GM18861 (cell line): Measurements from ENCODE around the gene TOP2A.

Experiments
- ATAC-seq: cut with Tn5 transposase; IDR thresholded peaks from one replicate; pipeline ENCODE4 v1.9.1; 2021; ENCODE audit not compliant: unreplicated experiment

TOP2A gene

DNA sequence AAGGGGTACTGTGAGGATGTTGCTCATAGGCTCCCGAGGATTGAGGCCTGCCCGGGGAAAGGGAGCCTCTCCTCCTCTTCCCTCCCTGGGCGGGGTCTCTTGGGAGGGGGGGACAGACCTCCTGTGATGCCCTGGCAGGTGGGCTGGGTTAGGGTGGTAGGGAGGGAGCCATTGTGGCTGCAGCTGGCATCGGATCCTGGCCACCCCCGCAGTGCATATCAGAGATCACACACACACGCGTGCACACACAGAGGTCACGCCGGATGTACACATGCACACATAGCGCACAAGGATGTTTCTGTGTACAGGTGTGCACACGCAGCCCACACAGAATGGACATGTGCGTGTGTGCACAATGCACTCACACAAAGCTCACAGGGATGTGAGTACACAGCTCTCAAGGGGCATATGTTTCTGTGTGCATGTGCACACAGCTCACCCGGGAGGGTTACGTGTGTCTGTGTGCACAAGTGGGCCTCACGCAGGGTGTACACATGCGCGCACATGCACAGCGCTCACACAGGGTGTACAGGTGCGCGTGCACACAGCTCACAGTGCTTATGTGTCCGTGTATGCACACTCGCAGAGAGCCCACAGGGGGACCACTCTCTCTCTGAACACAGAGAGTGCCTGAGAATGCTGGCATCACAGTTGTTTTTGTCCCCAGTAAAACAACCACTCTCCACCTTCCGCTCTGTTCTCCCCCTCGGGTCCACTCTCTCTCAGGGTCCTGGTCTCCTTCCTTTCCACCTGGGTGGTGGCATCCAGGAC, 55.6 kb downstream of the TOP2A start:
- no peak for ATAC-seq

DNA sequence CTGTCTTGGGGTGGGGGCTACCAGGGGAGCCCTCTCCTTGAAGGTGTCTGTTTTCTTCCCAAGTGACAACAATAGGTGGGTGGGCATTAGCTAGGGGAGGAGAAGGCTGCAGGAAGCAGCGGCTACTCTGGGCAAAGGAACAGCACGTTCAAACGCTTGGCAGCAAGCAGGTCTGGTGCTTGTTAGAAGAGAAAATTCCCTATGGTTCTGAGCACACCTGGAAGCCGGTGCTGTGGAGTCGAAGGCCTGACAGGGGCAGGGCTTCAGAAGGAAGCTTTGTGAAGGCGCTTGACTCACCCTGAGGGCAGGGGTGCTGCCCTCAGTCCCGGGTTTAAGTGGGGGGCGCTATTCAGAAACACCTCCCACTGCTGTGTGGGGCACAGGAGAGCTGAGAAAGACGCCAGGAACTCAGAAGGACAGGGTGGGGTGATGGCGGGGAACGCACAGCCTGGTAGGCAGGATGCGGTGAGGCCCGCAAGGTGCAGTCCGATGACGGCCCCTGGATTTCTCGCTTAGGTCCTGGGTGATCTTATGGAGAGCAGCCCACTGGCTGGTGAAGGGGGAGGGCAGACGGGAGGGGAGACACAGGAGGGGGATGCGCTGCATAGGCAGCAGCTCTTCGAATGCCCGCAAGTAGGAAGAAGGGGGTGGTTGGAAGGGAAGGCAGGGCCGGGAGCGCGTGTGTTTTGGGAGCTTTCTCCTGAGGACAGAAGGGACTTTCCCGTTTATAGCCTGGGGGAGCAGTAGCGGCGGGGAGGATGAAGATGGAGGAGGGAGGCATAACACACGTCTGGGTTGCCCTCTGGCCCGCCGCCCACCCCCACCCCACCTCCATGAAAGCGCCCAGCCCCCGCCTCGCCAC, 56.4 kb downstream of the TOP2A start:
- ATAC-seq, result no peak

DNA sequence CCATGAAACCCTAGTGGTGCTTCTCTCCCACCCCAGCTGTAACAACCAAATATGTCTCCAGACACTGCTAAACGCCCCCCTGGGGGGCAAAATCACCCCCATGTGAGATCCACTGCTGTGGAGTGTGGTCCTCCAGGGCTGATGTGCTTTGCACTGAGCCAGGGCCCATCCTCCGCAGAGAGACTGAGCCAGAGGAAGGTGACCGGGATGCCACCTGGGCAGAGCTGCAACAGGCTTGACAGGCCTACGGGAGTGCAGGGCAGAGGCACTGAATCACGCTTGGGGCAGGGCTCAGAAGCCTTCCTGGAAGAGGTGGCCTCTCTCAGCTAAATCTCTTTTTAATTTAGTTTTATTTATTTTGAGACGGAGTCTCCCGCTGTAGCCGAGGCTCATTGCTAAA, 57.6 kb downstream of the TOP2A start:
- ATAC-seq, result no peak

DNA sequence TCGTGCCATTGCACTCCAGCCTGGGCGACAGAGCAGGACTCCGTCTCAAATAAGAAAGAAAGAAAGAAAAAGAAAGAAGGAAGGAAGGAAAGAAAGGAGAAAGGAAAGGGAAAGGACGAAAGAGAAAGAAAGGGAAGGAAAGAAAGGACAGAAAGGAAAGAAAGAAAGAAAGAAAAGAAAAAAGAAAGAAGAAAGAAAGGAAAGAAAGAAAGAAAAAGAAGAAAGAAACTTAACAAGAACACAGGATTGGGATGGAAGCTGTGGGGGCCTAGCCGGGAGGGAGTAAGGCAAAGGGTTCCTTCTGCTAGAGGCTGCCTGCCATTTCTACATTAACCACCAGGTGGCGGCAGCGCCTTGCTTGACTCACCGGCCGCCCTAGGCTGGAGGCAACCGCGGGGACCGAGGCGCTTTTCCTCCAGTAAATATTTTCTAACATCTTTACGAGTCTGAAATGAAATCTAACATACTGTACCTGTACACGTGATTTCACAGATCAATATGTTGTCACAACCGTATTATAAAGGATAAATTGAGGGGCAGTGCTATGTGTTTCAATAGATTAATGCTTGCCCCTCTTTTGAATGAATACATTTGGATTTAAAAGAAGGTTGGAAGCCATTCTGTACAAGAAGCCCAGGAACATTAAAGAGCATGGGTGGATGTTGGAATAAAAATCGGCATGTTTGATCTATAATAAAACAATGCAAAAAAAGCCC, 59.2 kb downstream of the TOP2A start:
- peak; percentile 40 for ATAC-seq

GRCh38 chr17:40356990-40357881, 60.5 kb downstream of the TOP2A start:
- no peak for ATAC-seq

DNA sequence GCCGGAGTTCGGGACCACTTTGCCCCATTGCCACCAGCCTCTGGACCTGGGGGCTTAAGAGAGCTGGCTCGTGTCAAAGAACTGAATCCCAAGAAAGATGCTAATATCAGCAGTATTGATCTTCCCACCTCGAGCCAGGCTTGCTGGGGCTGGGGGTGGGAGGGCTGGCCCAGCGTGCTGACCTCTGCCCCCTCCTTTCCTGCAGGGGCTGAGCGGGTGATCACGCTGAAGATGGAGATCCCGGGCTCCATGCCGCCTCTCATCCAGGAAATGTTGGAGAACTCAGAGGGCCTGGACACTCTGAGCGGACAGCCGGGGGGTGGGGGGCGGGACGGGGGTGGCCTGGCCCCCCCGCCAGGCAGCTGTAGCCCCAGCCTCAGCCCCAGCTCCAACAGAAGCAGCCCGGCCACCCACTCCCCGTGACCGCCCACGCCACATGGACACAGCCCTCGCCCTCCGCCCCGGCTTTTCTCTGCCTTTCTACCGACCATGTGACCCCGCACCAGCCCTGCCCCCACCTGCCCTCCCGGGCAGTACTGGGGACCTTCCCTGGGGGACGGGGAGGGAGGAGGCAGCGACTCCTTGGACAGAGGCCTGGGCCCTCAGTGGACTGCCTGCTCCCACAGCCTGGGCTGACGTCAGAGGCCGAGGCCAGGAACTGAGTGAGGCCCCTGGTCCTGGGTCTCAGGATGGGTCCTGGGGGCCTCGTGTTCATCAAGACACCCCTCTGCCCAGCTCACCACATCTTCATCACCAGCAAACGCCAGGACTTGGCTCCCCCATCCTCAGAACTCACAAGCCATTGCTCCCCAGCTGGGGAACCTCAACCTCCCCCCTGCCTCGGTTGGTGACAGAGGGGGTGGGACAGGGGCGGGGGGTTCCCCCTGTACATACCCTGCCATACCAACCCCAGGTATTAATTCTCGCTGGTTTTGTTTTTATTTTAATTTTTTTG, 61.6 kb downstream of the TOP2A start:
- no peak for ATAC-seq

DNA sequence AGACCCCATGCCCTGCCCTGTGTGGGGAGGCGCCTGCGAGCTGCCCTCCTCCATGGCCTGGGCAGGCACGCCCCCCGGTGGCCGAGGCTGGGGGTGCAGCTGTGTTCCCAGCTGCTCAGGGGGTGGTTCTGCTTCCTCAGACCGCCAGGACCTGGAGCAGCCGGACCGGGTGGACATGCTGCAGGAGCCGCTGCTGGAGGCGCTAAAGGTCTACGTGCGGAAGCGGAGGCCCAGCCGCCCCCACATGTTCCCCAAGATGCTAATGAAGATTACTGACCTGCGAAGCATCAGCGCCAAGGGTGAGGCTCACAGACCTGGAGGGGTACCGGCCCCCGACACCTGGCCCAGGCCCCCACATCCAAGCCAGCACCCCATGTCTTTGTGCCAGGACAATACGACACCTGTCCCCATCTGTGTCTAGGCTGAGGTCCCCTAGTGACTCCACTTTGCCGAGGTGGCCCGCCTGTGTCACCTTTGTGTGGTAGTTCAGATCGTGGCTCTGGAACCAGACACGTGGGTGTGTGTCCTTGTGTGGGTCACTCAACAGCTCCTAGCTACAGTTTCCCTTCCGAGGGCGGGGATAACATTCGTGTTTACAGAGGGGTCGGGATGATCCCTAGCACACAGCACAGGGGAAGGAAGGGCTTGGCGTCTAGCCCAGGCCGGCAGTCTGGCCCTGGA, 62.4 kb downstream of the TOP2A start:
- no peak for ATAC-seq

DNA sequence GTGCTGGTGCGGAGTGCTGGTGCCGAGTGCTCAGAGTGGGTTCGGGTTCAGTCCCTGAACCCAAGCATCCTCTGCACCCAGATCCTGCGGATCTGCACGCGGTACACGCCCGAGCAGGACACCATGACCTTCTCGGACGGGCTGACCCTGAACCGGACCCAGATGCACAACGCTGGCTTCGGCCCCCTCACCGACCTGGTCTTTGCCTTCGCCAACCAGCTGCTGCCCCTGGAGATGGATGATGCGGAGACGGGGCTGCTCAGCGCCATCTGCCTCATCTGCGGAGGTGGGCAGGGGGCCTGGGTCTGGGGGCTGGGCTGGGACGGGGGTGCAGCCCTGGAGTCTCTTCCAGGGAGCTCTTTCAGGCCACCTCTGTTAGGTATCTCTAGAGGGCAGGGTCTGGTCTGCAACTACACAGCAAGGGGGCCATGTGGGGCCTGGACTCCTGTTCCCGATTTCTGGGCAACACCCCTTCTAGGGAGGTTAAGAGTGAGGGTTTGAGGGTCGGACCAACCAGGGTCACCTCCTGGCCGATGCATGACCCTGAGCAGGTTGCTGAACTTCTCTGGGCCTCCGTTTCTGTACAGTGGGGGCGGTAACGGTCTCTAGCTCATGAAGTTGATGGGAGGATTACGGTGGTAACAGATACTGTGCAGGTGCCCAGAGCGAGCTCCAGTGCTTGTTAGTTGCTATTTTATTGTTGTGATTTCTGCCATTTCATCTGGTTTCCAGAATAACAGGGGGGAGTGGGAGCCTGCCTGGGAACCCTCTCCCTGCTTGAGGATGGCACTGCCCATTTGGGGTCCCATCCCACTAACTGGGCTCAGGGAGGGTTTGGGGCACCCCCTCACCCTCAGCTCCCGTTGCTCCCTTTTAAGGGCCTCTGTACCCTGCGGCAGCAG, 63.2 kb downstream of the TOP2A start:
- ATAC-seq, result no peak

DNA sequence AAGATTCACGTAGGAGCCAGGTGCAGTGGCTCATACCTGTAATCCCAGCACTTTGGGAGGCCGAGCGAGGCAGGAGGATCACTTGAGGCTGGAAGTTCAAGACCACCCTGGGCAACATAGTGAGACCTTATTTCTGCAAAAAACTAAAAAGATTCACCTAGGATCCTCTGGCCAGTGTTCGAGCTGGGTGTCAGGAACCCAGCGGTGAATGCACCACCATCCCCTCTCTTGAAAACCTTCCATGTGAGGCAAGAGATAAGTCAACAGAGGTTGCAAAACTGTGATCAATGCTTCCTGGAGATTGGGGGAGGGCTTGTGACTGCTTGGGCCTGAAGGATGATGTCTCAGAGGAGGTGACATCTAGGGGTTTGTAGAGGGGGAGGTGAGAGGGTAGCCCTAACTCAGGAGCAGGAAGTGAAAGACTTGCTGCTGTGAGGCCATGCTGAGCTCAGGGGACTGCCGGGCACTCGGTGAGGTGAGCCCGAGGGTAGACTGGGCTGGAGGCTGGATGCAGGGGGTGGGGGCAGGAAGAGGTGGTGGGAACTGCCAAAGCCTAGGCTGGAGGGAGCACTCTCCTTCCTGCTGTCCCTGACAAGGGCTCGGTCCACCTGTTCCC, 64.8 kb downstream of the TOP2A start:
- no peak for ATAC-seq

DNA sequence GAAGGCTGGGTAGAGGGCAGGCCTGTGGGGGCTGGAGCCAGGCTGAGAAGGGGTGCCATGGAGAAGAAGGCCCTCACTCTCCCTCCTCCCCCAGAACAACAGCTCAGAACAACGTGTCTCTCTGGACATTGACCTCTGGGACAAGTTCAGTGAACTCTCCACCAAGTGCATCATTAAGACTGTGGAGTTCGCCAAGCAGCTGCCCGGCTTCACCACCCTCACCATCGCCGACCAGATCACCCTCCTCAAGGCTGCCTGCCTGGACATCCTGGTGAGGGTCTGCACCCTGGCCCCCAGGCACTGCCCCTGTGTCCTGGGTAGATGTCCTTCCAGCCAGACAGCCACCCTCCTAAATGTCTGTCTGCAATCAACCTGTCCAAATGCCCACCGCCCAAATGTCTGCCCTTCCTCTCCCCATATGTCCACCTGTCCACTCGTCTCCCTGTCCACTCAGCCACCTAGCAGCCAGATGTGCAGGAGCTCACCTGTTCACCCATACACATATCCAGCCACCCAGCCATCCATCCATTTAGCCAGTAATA, 65.4 kb downstream of the TOP2A start:
- ATAC-seq, result no peak

DNA sequence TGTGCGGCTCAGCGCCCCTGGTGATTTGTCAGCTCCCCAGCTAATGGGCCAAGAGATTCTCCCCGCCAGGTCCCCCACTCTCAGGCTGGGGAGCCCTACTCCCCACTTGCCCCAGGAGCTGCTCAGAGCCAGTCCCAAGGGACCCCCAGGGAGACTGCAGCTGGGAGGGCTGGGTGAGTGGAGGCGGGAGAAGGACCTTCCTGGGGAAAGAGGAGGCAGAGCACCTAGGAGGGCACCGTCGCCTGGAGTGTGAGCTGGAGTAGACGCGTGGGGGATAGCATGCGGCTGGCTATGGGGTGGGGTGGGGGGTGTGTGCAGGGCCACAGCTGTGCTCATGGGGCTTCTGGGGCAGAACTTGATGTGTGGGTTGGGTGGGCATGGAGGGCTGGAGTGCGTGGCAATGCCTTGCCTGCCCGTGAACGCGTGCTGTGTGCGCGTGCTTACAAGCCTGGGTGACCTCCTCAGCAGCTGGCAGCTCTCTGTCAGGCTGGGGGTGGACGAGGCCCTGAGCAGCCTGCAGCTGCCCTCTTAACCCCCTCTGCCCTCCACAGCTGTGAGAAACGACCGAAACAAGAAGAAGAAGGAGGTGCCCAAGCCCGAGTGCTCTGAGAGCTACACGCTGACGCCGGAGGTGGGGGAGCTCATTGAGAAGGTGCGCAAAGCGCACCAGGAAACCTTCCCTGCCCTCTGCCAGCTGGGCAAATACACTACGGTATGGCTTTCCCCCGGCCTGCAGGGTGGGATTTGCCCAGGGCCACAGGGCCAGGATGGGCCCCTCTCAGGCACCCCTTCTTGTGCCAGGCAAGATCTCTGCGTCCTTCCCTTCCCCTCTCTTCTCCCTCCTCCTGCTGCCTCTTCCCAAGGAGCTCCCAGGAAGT, 66.1 kb downstream of the TOP2A start:
- ATAC-seq, result no peak

DNA sequence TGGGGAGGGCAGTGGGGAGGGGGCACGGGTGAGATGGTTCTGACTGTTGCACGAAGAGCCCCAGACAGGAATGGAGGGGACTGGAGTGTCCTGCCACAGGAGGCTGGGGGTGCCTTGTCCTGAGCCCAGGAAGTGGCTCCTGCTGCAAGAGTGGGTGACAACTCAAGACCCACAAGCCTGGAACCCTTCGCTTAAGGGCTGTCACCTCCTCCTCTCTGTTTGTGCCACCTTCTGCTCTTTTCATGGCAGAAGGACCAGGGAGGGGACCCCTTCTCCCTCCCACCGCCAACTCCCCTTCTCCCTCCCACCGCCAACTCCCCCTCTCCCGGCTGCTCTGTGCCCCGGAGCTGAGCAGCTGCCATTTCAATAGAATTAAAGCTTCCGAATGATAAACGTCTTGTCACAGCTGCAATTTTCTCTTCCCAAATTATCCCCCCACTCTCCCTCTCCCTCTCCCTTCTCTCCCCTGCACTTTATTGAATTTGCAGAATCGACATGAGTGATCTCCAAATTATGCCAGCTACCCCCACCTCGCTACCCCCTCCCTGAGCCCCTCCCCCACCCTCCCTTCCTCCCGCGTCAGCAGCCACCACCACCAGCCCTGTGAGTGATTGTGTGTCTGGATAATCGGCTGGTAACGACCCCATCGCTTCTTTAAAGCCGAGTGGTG, 66.9 kb downstream of the TOP2A start:
- no peak for ATAC-seq

GRCh38 chr17:40349895-40350688, 67.6 kb downstream of the TOP2A start:
- ATAC-seq, result no peak

DNA sequence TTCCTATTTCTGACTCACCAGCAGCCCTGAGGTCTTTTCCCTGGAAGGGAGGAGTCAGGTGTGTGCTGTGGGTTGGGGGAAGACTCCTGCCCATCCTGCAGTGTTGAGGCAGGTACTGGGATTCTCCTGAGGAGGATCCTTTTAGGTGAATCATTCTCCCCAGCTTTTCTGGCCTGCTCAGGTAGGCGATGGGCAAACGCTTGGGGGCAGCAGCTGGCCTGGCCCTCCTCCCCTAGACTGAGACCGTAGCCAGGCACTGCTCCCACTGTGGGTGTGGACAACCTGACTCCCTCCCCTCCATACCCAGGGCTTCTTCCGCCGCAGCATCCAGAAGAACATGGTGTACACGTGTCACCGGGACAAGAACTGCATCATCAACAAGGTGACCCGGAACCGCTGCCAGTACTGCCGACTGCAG, 68.2 kb downstream of the TOP2A start:
- ATAC-seq, result no peak
